Measurements from ENCODE around the gene XPO6.

The XPO6 gene

GRCh38 chr16:28171816-28172215, 39.9 kb downstream of the XPO6 start:
- DNase-seq (ENCODE audit: low spot score): no peak
- in situ Hi-C loops (cut with MboI; ENCODE audit: low sequenced_read_pairs, unreplicated experiment): no loop called here
- TF ChIP-seq, protein P1, sequence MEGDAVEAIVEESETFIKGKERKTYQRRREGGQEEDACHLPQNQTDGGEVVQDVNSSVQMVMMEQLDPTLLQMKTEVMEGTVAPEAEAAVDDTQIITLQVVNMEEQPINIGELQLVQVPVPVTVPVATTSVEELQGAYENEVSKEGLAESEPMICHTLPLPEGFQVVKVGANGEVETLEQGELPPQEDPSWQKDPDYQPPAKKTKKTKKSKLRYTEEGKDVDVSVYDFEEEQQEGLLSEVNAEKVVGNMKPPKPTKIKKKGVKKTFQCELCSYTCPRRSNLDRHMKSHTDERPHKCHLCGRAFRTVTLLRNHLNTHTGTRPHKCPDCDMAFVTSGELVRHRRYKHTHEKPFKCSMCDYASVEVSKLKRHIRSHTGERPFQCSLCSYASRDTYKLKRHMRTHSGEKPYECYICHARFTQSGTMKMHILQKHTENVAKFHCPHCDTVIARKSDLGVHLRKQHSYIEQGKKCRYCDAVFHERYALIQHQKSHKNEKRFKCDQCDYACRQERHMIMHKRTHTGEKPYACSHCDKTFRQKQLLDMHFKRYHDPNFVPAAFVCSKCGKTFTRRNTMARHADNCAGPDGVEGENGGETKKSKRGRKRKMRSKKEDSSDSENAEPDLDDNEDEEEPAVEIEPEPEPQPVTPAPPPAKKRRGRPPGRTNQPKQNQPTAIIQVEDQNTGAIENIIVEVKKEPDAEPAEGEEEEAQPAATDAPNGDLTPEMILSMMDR (IDR thresholded peaks at IDR 0.05; ENCODE audit: borderline replicate concordance, control extremely low read depth, extremely low read depth, insufficient read depth, missing control alignments): no peak

DNA sequence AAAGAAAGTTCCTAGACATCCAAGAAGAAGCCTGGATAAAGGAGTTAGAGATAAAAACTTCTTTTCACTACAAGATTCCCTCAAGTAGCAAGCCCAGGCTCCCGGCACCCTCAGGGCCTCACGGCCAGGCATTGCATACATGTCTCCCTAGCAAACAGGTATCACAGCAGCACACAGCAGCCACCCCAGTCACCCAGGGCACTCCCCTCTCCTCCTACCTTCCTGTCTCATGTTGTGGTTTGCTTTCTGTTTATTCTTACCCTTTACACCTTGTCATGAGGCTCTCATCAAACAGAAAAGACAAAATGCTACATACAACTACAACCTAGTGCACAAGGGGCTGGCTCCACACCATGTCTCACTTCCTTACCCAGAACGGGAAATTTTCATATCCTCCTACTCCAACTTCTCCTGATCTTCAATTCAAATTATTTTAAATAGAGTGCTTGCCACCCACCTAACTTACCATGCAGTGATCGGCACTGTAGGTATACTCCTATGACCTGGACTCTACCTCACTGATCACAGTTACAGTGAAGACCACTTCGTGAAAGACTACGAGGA, 42.7 kb downstream of the XPO6 start:
- TF ChIP-seq, protein P1 (IDR thresholded peaks at IDR 0.05; ENCODE audit: borderline replicate concordance, control extremely low read depth, extremely low read depth, insufficient read depth, missing control alignments): no peak
- DNase-seq (ENCODE audit: low spot score): no peak
- in situ Hi-C loops (cut with MboI; ENCODE audit: low sequenced_read_pairs, unreplicated experiment): no loop called here

GRCh38 chr16:28167730-28168129, 44.0 kb downstream of the XPO6 start:
- TF ChIP-seq, protein P1 (IDR thresholded peaks at IDR 0.05; ENCODE audit: borderline replicate concordance, control extremely low read depth, extremely low read depth, insufficient read depth, missing control alignments): no peak
- no peak for DNase-seq (ENCODE audit: low spot score)
- in situ Hi-C loops (cut with MboI; ENCODE audit: low sequenced_read_pairs, unreplicated experiment): no loop called here

DNA sequence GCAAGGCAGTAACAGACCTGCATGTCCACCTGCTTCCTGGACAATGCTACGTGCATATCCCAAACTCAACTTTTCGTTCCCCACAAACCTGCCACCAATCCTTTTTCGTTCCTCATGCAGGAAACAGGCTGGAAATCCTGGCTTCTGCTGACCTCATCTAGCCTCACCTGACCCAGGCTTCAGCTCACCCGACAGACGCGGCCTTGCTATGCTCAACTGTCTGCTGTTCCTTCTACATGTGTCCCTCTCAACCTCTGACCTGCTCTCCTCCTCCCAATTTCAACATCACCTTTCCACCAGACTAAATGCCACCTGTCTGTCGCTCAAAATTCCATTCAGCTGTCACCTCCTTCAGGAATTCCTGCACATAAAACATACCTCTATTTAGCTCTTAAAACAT, 44.5 kb downstream of the XPO6 start:
- in situ Hi-C loops (cut with MboI; ENCODE audit: low sequenced_read_pairs, unreplicated experiment): no loop called here
- TF ChIP-seq, protein P1 (IDR thresholded peaks at IDR 0.05; ENCODE audit: borderline replicate concordance, control extremely low read depth, extremely low read depth, insufficient read depth, missing control alignments): no peak
- no peak for DNase-seq (ENCODE audit: low spot score)

GRCh38 chr16:28166394-28167208, 45.2 kb downstream of the XPO6 start:
- DNase-seq (ENCODE audit: low spot score): no peak
- in situ Hi-C loops (cut with MboI; ENCODE audit: low sequenced_read_pairs, unreplicated experiment): no loop called here
- TF ChIP-seq, protein P1 (IDR thresholded peaks at IDR 0.05; ENCODE audit: borderline replicate concordance, control extremely low read depth, extremely low read depth, insufficient read depth, missing control alignments): no peak

- TF ChIP-seq, protein P1 (IDR thresholded peaks at IDR 0.05; ENCODE audit: borderline replicate concordance, control extremely low read depth, extremely low read depth, insufficient read depth, missing control alignments): no peak
- in situ Hi-C loops (cut with MboI; ENCODE audit: low sequenced_read_pairs, unreplicated experiment): no loop called here
- DNase-seq (ENCODE audit: low spot score): no peak
Measured at GRCh38 chr16:28165598-28165997, 46.2 kb downstream of the XPO6 start.

Measured in GM13976 (cell line).